SU-DHL-6 (cell line): Measurements from ENCODE around the gene LHB.
A peak's percentile ranks its signal among the peaks of the same experiment; 100 is the strongest.

Experiments
- H2AFZ ChIP-seq: fragments of 200-600 bp; sonication (generic); 2 replicates; pipeline ENCODE4 v1.6.1; 2014; ENCODE audit warnings: low read depth, mild to moderate bottlenecking, moderate library complexity, mixed read lengths, antibody characterized with exemption, low read length; ENCODE audit not compliant: severe bottlenecking
- H3F3A ChIP-seq: fragments of 200-600 bp; shearing (Covaris generic); 2 replicates; pipeline ENCODE4 v1.6.0; 2016; ENCODE audit warnings: antibody characterized with exemption, mild to moderate bottlenecking; ENCODE audit not compliant: insufficient read depth
- H3K27ac ChIP-seq: fragments of 200-600 bp; sonication (generic); 2 replicates; pipeline ENCODE4 v1.5.1; 2016; ENCODE audit warnings: low read depth, mild to moderate bottlenecking, low read length, moderate library complexity, mixed read lengths
- H3K27me3 ChIP-seq: fragments of 200-600 bp; sonication (generic), shearing (Covaris generic); 2 replicates; pipeline ENCODE4 v1.6.0; 2014; ENCODE audit warnings: mild to moderate bottlenecking, low read length
- H3K36me3 ChIP-seq: fragments of 200-600 bp; sonication (generic); 2 replicates; pipeline ENCODE4 v1.6.1; 2014; ENCODE audit warnings: mild to moderate bottlenecking, low read length, mixed read lengths
- H3K4me2 ChIP-seq: fragments of 300-600, 200-600 bp; shearing (Covaris generic), sonication (generic); 2 replicates; pipeline ENCODE4 v1.6.0; 2014; ENCODE audit warnings: low read length, low read depth, mild to moderate bottlenecking; ENCODE audit not compliant: poor library complexity, severe bottlenecking
- H3K4me3 ChIP-seq: fragments of 200-600 bp; sonication (generic); 2 replicates; pipeline ENCODE4 v1.5.1; 2014; ENCODE audit warnings: antibody characterized with exemption, low read length, mild to moderate bottlenecking, mixed read lengths; ENCODE audit not compliant: insufficient read depth, poor library complexity, severe bottlenecking
- H3K79me2 ChIP-seq: fragments of 200-600 bp; sonication (generic); 2 replicates; pipeline ENCODE4 v1.6.1; 2014; ENCODE audit warnings: mild to moderate bottlenecking, low read length, moderate library complexity; ENCODE audit not compliant: insufficient read depth
- H3K9ac ChIP-seq: fragments of 200-600 bp; sonication (generic); 2 replicates; pipeline ENCODE4 v1.7.0; 2014; ENCODE audit warnings: mild to moderate bottlenecking, low read length
- H3K9me2 ChIP-seq: fragments of 200-600 bp; sonication (generic); replicated peaks from 2 replicates; pipeline ENCODE4 v1.6.1; 2014; ENCODE audit warnings: low read length; ENCODE audit not compliant: insufficient read depth
- H3K9me3 ChIP-seq: fragments of 200-600 bp; sonication (generic); 2 replicates; pipeline ENCODE4 v1.6.1; 2014; ENCODE audit warnings: low read length, mixed read lengths; ENCODE audit not compliant: insufficient read depth
- H4K20me1 ChIP-seq: fragments of 200-600 bp; sonication (generic); 2 replicates; pipeline ENCODE4 v1.6.1; 2014; ENCODE audit warnings: low read depth, mild to moderate bottlenecking, antibody characterized with exemption, low read length, moderate library complexity, mixed read lengths
- CTCF ChIP-seq: fragments of 200-600 bp; sonication (generic); IDR thresholded peaks from one replicate; pipeline ENCODE4 v1.5.1; 2017; ENCODE audit warnings: antibody characterized with exemption, mild to moderate bottlenecking, low read length, moderate library complexity; ENCODE audit not compliant: insufficient read depth, poor library complexity, severe bottlenecking
- EZH2phosphoT487 ChIP-seq: fragments of 200-600 bp; sonication (generic), shearing (Covaris generic); conservative IDR thresholded peaks from 2 replicates; pipeline ENCODE4 v1.6.1; 2018; ENCODE audit warnings: mild to moderate bottlenecking, antibody characterized with exemption, low read length, moderate library complexity, mixed read lengths

LHB gene

GRCh38 chr19:48969276-48970138 lies 47.4 kb downstream of the LHB start:
- Histone ChIP-seq H3K4me2 (no peak overlapping the region), H3K9ac (no peak overlapping the region), H3K4me3 (no peak overlapping the region), H3K36me3 (no peaks in the 10 kb centered on the region), H3K27me3 (no peaks in the 10 kb centered on the region), H3K79me2 (peaks cover 14% of the 10 kb centered on the region), H3K9me2 (no peaks in the 10 kb centered on the region), H3K9me3 (no peaks in the 10 kb centered on the region), H3F3A (peaks cover 27% of the 10 kb centered on the region), H2AFZ (no peak overlapping the region), H4K20me1 (no peaks in the 10 kb centered on the region), H3K27ac (no peak overlapping the region)
- TF ChIP-seq EZH2phosphoT487 (no peak), CTCF (no peak)

- Histone ChIP-seq H3K36me3 (no peaks in the 10 kb centered on the region), H3F3A (peaks cover 34% of the 10 kb centered on the region)
Observed at GRCh38 chr19:48968813-48969218, 48.1 kb downstream of the LHB start.

GRCh38 chr19:48968179-48968661 lies 48.7 kb downstream of the LHB start:
- TF ChIP-seq CTCF (no peak), EZH2phosphoT487 (no peak)
- H3K36me3 ChIP-seq, result no peaks in the 10 kb centered on the region
- H3K9ac ChIP-seq, result no peak overlapping the region

More at GRCh38 chr19:48968813-48969218, 48.1 kb downstream of the LHB start:
- no peak overlapping the region for H2AFZ ChIP-seq
- no peaks in the 10 kb centered on the region for H3K27me3 ChIP-seq
- H3K79me2 ChIP-seq, result peaks cover 14% of the 10 kb centered on the region
- H3K4me2 ChIP-seq, result no peak overlapping the region
- no peak overlapping the region for H3K4me3 ChIP-seq
- H4K20me1 ChIP-seq, result no peaks in the 10 kb centered on the region
- no peak overlapping the region for H3K27ac ChIP-seq
- H3K9me3 ChIP-seq, result no peaks in the 10 kb centered on the region
- H3K9ac ChIP-seq, result no peak overlapping the region
- TF ChIP-seq EZH2phosphoT487 (no peak), CTCF (no peak)
- H3K9me2 ChIP-seq, result no peaks in the 10 kb centered on the region

More at GRCh38 chr19:48968179-48968661, 48.7 kb downstream of the LHB start:
- H3K27me3 ChIP-seq, result no peaks in the 10 kb centered on the region
- peaks cover 39% of the 10 kb centered on the region for H3F3A ChIP-seq
- peaks cover 14% of the 10 kb centered on the region for H3K79me2 ChIP-seq
- no peaks in the 10 kb centered on the region for H4K20me1 ChIP-seq
- no peaks in the 10 kb centered on the region for H3K9me3 ChIP-seq
- peak overlapping the region; percentile 33; the same call in 1 of the 2 replicates for H3K27ac ChIP-seq
- no peak overlapping the region for H2AFZ ChIP-seq
- no peak overlapping the region for H3K4me3 ChIP-seq
- H3K4me2 ChIP-seq, result no peak overlapping the region
- no peaks in the 10 kb centered on the region for H3K9me2 ChIP-seq
